Chondrocyte (in vitro differentiated cells): Measurements from ENCODE around the gene CHML. TPM values are rescaled to one million over a fixed set of nuclear protein-coding genes. Genes with fewer than 3 reads are reported as not detected.

ENCODE experiments used
- DNase-seq: peaks from one replicate; pipeline ENCODE4 v3.0.0; 2021; ENCODE audit warnings: mixed read lengths, low spot score
- H3K27ac Mint-ChIP-seq: one replicate; pipeline ENCODE4 v1.8.0; 2021; ENCODE audit warnings: mild to moderate bottlenecking, moderate library complexity, mixed read lengths; ENCODE audit not compliant: unreplicated experiment
- H3K27me3 Mint-ChIP-seq: 2 replicates; pipeline ENCODE4 v1.8.0; 2021; ENCODE audit warnings: low read depth, mixed read lengths
- H3K36me3 Mint-ChIP-seq: 2 replicates; pipeline ENCODE4 v1.8.0; 2021; ENCODE audit warnings: low read depth, mixed read lengths
- H3K4me1 Mint-ChIP-seq: 2 replicates; pipeline ENCODE4 v1.8.0; 2021; ENCODE audit warnings: low read depth, mild to moderate bottlenecking, mixed read lengths
- H3K4me3 Mint-ChIP-seq: one replicate; pipeline ENCODE4 v1.8.0; 2021; ENCODE audit warnings: mild to moderate bottlenecking, moderate library complexity, mixed read lengths; ENCODE audit not compliant: unreplicated experiment
- H3K9me3 Mint-ChIP-seq: 2 replicates; pipeline ENCODE4 v1.8.0; 2021; ENCODE audit warnings: low read depth, mixed read lengths
- CTCF ChIP-seq: fragments of 200-600 bp; sonication (generic); IDR thresholded peaks from 2 replicates; pipeline ENCODE4 v1.5.0; 2021; ENCODE audit warnings: antibody characterized with exemption, mild to moderate bottlenecking, moderate library complexity
- total RNA-seq: library from RNA; stranded (reverse); gene quantifications from 3 replicates; pipeline ENCODE4 v1.2.1, GENCODE V29; 2021

The CHML gene
- total RNA-seq, 1 donor from 2014 or later = 14.0 TPM

DNA sequence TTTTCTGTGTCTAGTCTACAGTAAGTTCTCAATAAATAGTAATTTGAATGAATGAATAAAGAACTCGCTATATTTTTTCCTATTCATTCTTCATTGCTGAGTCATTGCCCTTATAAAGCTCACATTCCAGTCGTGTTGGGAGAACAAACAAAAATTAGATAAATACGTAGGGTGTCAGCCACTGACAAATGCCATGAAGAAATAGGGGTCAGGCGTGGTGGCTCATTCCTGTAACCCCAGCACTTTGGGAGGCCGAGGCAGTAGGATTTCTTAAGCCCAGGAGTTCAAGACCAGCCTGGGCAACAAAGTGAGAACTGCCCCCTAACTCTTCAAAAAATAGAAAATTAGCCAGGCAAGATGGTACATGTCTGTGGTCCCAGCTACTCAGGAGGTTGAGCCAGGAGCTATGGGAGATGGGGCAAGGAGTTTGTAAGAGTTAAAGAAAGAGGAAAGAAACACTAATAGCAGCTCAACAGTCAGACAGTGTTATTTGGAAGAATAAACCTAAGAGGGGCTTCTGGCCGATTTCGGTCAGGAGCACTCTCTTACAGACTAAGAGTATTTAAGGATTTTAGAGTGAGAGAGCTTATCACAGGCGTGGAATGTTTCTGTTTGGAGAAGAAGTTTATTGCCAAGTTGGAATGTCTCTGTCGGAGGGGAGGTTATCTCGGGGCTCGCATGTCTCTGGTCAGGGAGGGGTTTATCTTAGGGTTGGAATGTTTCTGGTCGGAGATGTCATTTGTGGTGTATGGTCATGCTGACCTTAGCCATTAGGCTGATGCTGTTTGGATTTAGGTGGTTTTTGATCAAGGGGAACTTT lies 1.8 kb upstream of the CHML start:
- H3K27ac Mint-ChIP-seq = peak overlapping the region; percentile 38
- H3K36me3 Mint-ChIP-seq = no peaks in the 10 kb centered on the region
- peaks cover 42% of the 10 kb centered on the region for H3K4me1 Mint-ChIP-seq
- TF ChIP-seq CTCF = no peak
- DNase-seq = no peak
- no peak overlapping the region for H3K4me3 Mint-ChIP-seq
- H3K9me3 Mint-ChIP-seq = peaks cover 8% of the 10 kb centered on the region
- no peaks in the 10 kb centered on the region for H3K27me3 Mint-ChIP-seq

GRCh38 chr1:241640867-241641622 lies 876 bp upstream of the CHML start:
- Mint-ChIP-seq H3K4me1 (peaks cover 51% of the 10 kb centered on the region), H3K9me3 (peaks cover 8% of the 10 kb centered on the region), H3K27ac (peak overlapping the region; percentile 87), H3K27me3 (no peaks in the 10 kb centered on the region), H3K36me3 (no peaks in the 10 kb centered on the region), H3K4me3 (peak overlapping the region; percentile 71)
- DNase-seq = no peak
- no peak for TF ChIP-seq CTCF

DNA sequence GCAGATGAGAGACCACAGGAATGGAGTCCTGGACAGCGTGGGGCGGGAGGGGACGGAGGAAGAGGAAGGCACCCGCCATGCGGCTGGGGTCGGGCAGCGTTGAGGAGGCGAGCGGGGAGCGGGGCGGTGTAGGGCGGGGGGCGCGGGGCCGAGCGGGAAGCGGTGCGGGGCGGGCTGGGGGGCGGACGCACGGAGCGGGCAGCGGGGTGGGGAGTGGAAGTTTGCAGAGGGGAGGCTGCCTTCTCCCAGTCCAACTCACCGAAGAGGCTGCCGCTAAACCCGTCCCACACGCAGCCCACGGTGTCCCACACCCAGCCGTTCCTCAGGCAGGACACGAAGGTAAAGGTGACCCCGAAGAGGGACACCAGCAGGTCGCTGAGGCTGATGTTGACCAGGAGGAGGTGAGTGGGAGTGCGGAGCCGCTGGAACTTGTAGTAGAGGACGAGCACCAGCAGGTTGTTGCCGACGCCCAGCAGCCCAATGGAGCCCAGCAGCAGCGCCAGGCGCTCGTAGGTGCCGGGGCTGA lies 483 bp downstream of the CHML start:
- Mint-ChIP-seq H3K27ac (peak overlapping the region; percentile 39), H3K4me3 (peak overlapping the region; percentile 85), H3K4me1 (peaks cover 51% of the 10 kb centered on the region), H3K36me3 (peaks cover 7% of the 10 kb centered on the region), H3K9me3 (peaks cover 8% of the 10 kb centered on the region), H3K27me3 (no peaks in the 10 kb centered on the region)
- no peak for DNase-seq
- TF ChIP-seq CTCF = peak; percentile 32

DNA sequence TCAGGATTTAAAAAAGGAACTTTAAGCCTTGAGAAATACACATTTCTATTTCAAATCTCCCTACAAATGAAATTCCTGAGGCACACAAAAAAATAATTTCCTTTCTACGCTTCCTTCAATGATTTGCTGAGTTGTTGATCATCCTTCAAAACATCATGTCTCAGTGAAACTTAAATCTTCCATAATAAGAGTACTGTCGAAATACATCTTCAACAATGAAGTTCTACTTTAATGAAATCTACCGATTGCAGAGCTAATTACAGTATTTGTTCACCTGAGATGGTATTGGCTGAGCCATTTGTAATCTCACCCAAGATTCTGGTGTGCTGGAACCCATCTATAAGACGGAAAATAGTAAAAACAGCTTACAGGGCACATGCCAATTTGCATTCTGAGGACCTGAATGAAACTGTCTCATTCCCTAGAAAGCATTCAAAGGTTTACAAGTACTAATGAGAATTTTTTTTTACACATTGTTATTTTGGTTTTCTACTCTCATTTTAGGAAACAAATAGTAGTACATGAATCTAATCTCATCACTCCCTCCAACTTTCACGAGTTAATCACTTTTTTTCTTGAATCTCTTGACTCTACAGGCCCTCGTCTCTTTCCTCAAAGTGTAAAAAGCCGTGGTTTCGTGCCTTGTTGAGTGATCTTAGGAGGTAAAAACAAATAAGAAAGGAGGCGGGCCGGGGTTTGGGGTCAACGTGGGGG lies 1.1 kb downstream of the CHML start:
- Mint-ChIP-seq H3K4me1 (peaks cover 51% of the 10 kb centered on the region), H3K27me3 (no peaks in the 10 kb centered on the region), H3K4me3 (peak overlapping the region; percentile 85), H3K9me3 (peaks cover 8% of the 10 kb centered on the region), H3K27ac (peak overlapping the region; percentile 39), H3K36me3 (peaks cover 7% of the 10 kb centered on the region)
- DNase-seq = no peak
- TF ChIP-seq CTCF = no peak
